MCF 10A (cell line): ENCODE data around the gene FMNL2. TPM values are rescaled to one million over a fixed set of nuclear protein-coding genes. Genes with fewer than 3 reads are reported as not detected.

Source experiments
- BruUV-seq: library from RNA; stranded (reverse); fragments of 400-500 nt; replicated peaks from 2 replicates; lab custom pipeline; 2021; lab: Mats Ljungman, UMichigan
- CTCF ChIA-PET: fragments of 300-600 bp; sonication (Branson Sonifier 250); formaldehyde crosslinking; extraction: SDS; loops from one replicate; lab custom pipeline; 2021; ENCODE audit warnings: antibody characterized with exemption, inconsistent platforms; lab: Yijun Ruan, JAX
- POLR2A ChIA-PET: fragments of 300-600, 350-650 bp; sonication (Branson Sonifier 250); formaldehyde crosslinking; extraction: SDS; loops from one replicate; lab custom pipeline; 2020; ENCODE audit warnings: antibody characterized with exemption, inconsistent platforms; lab: Yijun Ruan, JAX
- DNase-seq: peaks from one replicate; pipeline ENCODE4 v3.0.0-alpha.2; 2018; ENCODE audit not compliant: unreplicated experiment
- H3K27ac Mint-ChIP-seq: one replicate; pipeline ENCODE4 v1.8.0; 2022; ENCODE audit warnings: mild to moderate bottlenecking, low read depth, mixed read lengths; ENCODE audit not compliant: unreplicated experiment
- H3K27me3 Mint-ChIP-seq: one replicate; pipeline ENCODE4 v1.8.0; 2022; ENCODE audit warnings: mixed read lengths; ENCODE audit not compliant: insufficient read depth, unreplicated experiment
- H3K36me3 Mint-ChIP-seq: one replicate; pipeline ENCODE4 v1.8.0; 2022; ENCODE audit warnings: mild to moderate bottlenecking, moderate library complexity, mixed read lengths; ENCODE audit not compliant: insufficient read depth, unreplicated experiment
- H3K4me1 Mint-ChIP-seq: one replicate; pipeline ENCODE4 v1.8.0; 2022; ENCODE audit warnings: mixed read lengths; ENCODE audit not compliant: insufficient read depth, unreplicated experiment
- H3K4me3 Mint-ChIP-seq: one replicate; pipeline ENCODE4 v1.8.0; 2022; ENCODE audit warnings: mild to moderate bottlenecking, moderate library complexity, mixed read lengths; ENCODE audit not compliant: unreplicated experiment
- H3K9me3 Mint-ChIP-seq: one replicate; pipeline ENCODE4 v1.8.0; 2022; ENCODE audit warnings: mixed read lengths; ENCODE audit not compliant: unreplicated experiment
- intact Hi-C: fragments of 100-400 bp; cut with micrococcal nuclease; formaldehyde crosslinking; loops from 2 replicates; pipeline ENCODE4 v1.14.1; 2022
- total RNA-seq: library from RNA; stranded (reverse); gene quantifications from 2 replicates; pipeline ENCODE4 v1.2.3, GENCODE V29; 2022
- TF ChIP-seq, protein P1 (sequence below): fragments of 200-600 bp; IDR thresholded peaks from one replicate; pipeline ENCODE4 v1.8.0; 2022; ENCODE audit warnings: antibody characterized with exemption, mild to moderate bottlenecking; ENCODE audit not compliant: unreplicated experiment

FMNL2 gene
- total RNA-seq, 1 experiment from 2014 or later, result 76.5 TPM

DNA sequence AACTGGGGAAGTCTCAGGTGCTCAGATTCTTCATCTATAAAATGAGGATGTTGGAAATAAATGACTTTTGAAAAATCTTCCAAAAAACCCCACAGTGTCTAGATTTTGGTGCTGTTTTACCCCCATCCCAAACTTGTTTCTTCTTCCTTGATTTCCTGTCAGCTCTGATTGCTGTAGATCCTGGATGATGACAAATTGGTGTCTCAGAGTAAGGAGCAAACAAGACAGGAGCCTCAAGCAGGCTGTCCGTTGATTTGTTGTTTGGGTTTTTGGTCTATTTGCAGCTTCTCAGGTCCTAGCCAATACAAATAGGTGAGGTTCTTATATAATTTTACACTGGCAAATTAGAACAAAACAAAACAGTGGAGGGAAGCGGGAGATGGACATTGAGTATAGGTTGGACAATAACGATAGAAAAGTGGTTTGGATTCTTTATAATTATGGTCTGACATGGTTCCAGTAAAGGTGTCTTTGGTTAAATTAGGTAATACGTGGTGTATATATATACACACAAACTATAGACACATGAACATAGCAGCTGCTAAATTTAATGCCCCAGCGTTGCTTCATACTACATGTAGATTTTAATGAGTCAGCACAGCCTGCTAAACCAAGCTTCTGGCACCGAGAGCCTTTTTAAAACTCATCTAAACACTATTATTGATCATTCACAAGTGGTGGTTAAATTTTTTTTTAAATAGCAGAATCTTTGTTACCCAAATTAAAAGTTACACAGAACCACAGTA lies 142.5 kb downstream of the FMNL2 start:
- DNase-seq, result peak; percentile 65
- Mint-ChIP-seq H3K36me3 (no peaks in the 10 kb centered on the region), H3K4me1 (peaks cover 17% of the 10 kb centered on the region), H3K9me3 (no peaks in the 10 kb centered on the region), H3K27me3 (no peaks in the 10 kb centered on the region), H3K4me3 (no peak overlapping the region), H3K27ac (peak overlapping the region; percentile 35)
- TF ChIP-seq, protein P1, sequence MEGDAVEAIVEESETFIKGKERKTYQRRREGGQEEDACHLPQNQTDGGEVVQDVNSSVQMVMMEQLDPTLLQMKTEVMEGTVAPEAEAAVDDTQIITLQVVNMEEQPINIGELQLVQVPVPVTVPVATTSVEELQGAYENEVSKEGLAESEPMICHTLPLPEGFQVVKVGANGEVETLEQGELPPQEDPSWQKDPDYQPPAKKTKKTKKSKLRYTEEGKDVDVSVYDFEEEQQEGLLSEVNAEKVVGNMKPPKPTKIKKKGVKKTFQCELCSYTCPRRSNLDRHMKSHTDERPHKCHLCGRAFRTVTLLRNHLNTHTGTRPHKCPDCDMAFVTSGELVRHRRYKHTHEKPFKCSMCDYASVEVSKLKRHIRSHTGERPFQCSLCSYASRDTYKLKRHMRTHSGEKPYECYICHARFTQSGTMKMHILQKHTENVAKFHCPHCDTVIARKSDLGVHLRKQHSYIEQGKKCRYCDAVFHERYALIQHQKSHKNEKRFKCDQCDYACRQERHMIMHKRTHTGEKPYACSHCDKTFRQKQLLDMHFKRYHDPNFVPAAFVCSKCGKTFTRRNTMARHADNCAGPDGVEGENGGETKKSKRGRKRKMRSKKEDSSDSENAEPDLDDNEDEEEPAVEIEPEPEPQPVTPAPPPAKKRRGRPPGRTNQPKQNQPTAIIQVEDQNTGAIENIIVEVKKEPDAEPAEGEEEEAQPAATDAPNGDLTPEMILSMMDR, result no peak
- ChIA-PET CTCF (interaction anchor here (1.0 to 2.4 kb wide), 6 partner anchors 10 to 141 kb away, joined by 3 to 12 read pairs (median 5); no protein-coding TSS in a partner anchor), POLR2A (interaction anchor here (1.0 to 5.8 kb wide), 13 partner anchors 9 to 302 kb away, joined by 3 to 38 read pairs (median 4); partner anchors contain the start of genes FMNL2 and STAM2)
- intact Hi-C loops, result no loop called here
- no TSS peak for BruUV-seq

DNA sequence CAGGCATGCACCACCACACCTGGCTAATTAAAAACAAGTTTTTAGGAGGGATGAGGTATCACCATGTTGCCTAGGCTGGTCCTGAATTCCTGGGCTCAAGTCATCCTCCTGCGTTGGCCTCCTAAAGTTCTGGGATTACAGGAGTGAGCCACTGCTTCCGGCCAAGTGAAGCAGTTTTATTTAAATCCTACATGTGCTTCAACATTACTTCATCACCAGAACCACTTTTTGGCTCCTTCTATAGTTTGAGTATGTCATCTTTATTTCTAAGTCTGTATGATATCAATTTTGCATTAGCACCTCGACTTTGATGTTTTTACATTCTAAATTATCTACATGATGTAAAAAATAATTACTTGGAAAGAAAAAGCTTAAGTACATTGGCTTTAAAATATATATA lies 144.3 kb downstream of the FMNL2 start:
- H3K36me3 Mint-ChIP-seq, result no peaks in the 10 kb centered on the region
- BruUV-seq, result no TSS peak
- CTCF ChIA-PET, result interaction anchor here (0.7 kb wide), 1 partner anchor 16 kb away, joined by 4 read pairs; no protein-coding TSS in a partner anchor

DNA sequence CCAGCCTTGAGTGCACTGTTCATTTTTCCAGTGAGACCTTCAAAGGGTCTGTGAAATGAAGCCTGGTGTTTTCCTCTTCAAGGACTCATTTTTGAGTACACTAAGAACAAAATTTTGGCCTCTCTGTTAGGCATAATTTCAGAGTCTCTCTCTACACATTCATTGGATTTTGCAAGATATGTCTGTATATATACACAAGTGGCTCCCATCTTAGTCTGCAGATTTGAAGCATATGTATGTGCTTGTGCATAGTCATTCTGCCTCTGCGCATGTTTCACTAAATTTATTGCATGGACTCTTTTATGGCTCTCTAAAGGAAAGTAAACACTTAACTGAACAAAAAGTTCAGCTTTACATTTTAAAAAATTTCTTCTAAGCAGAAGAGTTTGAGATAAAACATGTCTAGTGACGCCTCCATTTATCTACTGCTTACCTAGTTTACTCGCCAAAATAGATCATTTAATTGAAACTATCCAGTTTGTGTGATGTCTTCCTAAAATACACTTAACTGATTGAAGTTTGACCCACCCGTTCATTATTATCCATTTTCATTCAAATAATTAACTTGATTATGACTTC lies 145.9 kb downstream of the FMNL2 start:
- BruUV-seq, result no TSS peak
- ChIA-PET CTCF (no interaction called here), POLR2A (interaction anchor here (0.6 kb wide), 2 partner anchors 174 to 253 kb away, joined by 3 to 4 read pairs; no protein-coding TSS in a partner anchor)
- H3K27me3 Mint-ChIP-seq, result no peaks in the 10 kb centered on the region
- H3K27ac Mint-ChIP-seq, result no peak overlapping the region
- no peaks in the 10 kb centered on the region for H3K9me3 Mint-ChIP-seq
- no peak overlapping the region for H3K4me3 Mint-ChIP-seq
- TF ChIP-seq, protein P1, result no peak
- peaks cover 5% of the 10 kb centered on the region for H3K4me1 Mint-ChIP-seq
- no peaks in the 10 kb centered on the region for H3K36me3 Mint-ChIP-seq
- no peak for DNase-seq
- intact Hi-C loops, result no loop called here

More for the DNA sequence above, 144.3 kb downstream of the FMNL2 start:
- TF ChIP-seq, protein P1, result no peak
- Mint-ChIP-seq H3K4me1 (peaks cover 5% of the 10 kb centered on the region), H3K27me3 (no peaks in the 10 kb centered on the region), H3K4me3 (no peak overlapping the region), H3K27ac (no peak overlapping the region), H3K9me3 (no peaks in the 10 kb centered on the region)
- POLR2A ChIA-PET, result interaction anchor here (1.5 to 5.8 kb wide), 3 partner anchors 9 to 279 kb away, joined by 3 to 38 read pairs (median 4); no protein-coding TSS in a partner anchor
- intact Hi-C loops, result no loop called here
- DNase-seq, result no peak
